AG10803 (cell line): ENCODE results near the gene TMEM18.

ENCODE experiments used
- DNase-seq: peaks from one replicate; pipeline ENCODE4 v3.0.0; 2010; ENCODE audit warnings: low read depth
- H3K4me3 ChIP-seq: 2 replicates; pipeline ENCODE4 v1.5.1; 2011; ENCODE audit warnings: mild to moderate bottlenecking, low read length, control low read depth
- CTCF ChIP-seq: conservative IDR thresholded peaks from 2 replicates; pipeline ENCODE4 v1.5.1; 2011; ENCODE audit warnings: mild to moderate bottlenecking, low read length, control low read depth, inconsistent platforms

The TMEM18 gene

GRCh38 chr2:625415-626333 lies 51.5 kb downstream of the TMEM18 start:
- no peak overlapping the region for H3K4me3 ChIP-seq
- TF ChIP-seq CTCF, result no peak
- DNase-seq, result no peak

- no peak for TF ChIP-seq CTCF
- no peak for DNase-seq
- no peak overlapping the region for H3K4me3 ChIP-seq
Measured at GRCh38 chr2:624551-625347, 52.5 kb downstream of the TMEM18 start.

- TF ChIP-seq CTCF, result no peak
- no peak overlapping the region for H3K4me3 ChIP-seq
- DNase-seq, result no peak
Measured at GRCh38 chr2:624096-624495, 53.1 kb downstream of the TMEM18 start.

GRCh38 chr2:623130-623922 lies 53.9 kb downstream of the TMEM18 start:
- TF ChIP-seq CTCF, result no peak
- DNase-seq, result no peak
- no peak overlapping the region for H3K4me3 ChIP-seq

GRCh38 chr2:622357-622756 lies 54.8 kb downstream of the TMEM18 start:
- H3K4me3 ChIP-seq, result no peak overlapping the region
- no peak for TF ChIP-seq CTCF
- no peak for DNase-seq

GRCh38 chr2:621303-622099 lies 55.7 kb downstream of the TMEM18 start:
- DNase-seq, result no peak
- TF ChIP-seq CTCF, result no peak
- H3K4me3 ChIP-seq, result no peak overlapping the region
